K562 (cell line): ENCODE results near the gene MYO1E. TPM values are rescaled to one million over a fixed set of nuclear protein-coding genes. Genes with fewer than 3 reads are reported as not detected.

Experiments
- MCM2 ChIP-seq: fragments of 450-650 bp; IDR thresholded peaks from 2 replicates; pipeline ENCODE4 v1.6.1; 2017; ENCODE audit warnings: low read depth, mild to moderate bottlenecking
- MED1 ChIP-seq: sonication (generic); formaldehyde crosslinking; IDR thresholded peaks from 2 replicates; pipeline ENCODE4 v1.8.1; 2023; ENCODE audit warnings: missing genetic modification reagents, borderline replicate concordance
- NFRKB ChIP-seq: fragments of 450-650 bp; IDR thresholded peaks from 2 replicates; pipeline ENCODE4 v1.6.1; 2016; ENCODE audit warnings: low read depth
- PHF21A ChIP-seq: fragments of 450-650 bp; IDR thresholded peaks from 2 replicates; pipeline ENCODE4 v1.6.1; 2017; ENCODE audit warnings: low read depth, borderline replicate concordance
- SAFB ChIP-seq: fragments of 200-400 bp; formaldehyde crosslinking; IDR thresholded peaks from 2 replicates; pipeline ENCODE4 v1.6.1; 2017; ENCODE audit warnings: low read depth, low read length, borderline replicate concordance
- TEAD4 ChIP-seq, 2 experiments: sonication (generic) in 1 of 2; formaldehyde crosslinking in 1 of 2; IDR thresholded peaks; 2 replicates each; pipeline versions ENCODE4 v1.6.1 to v1.8.0; 2012 to 2022; ENCODE audit warnings: borderline replicate concordance in 1 of 2, inconsistent platforms in 1 of 2, low read length in 1 of 2, mild to moderate bottlenecking in 1 of 2, missing genetic modification reagents in 1 of 2
- ZNF584 ChIP-seq: fragments of 200-800 bp; sonication (Bioruptor generic); IDR thresholded peaks from 2 replicates; pipeline ENCODE4 v1.6.1; 2016; ENCODE audit warnings: low read depth, mild to moderate bottlenecking, missing genetic modification characterization, missing compliant biosample characterization
- polyA plus RNA-seq, 8 experiments: library from polyadenylated mRNA; depleted of rRNA in 4 of 8; stranded (reverse) in 5 of 8; unstranded in 3 of 8; fragments of >200 nt; fragmentation: Nextera tagmentation in 2 of 8; fragmentation: Illumina TruSeq in 1 of 8; extraction: Ambion mirVana in 2 of 8; extraction: Trizol in 1 of 8; gene quantifications; 2 replicates each; pipeline versions ENCODE4 v1.2.1 to v1.2.3, GENCODE V29; 2011 to 2014; ENCODE audit warnings: inconsistent platforms in 1 of 8, missing spikeins in 1 of 8
- total RNA-seq, 7 experiments: library from RNA; depleted of rRNA in 6 of 7; stranded (reverse); fragments of >200 nt in 6 of 7; fragmentation: Illumina TruSeq in 2 of 7; extraction: Trizol in 2 of 7; gene quantifications; 2 replicates each; pipeline versions ENCODE4 v1.2.1 to v1.2.3, GENCODE V29; 2011 to 2021; ENCODE audit warnings: low replicate concordance in 1 of 7
- TF ChIP-seq, protein P1 (sequence below): sonication (generic); formaldehyde crosslinking; IDR thresholded peaks from 2 replicates; pipeline ENCODE4 v1.8.0; 2023; ENCODE audit warnings: missing genetic modification reagents, mild to moderate bottlenecking, borderline replicate concordance
- TF ChIP-seq, protein P2 (sequence below): fragments of 450-650 bp; formaldehyde crosslinking; IDR thresholded peaks from 2 replicates; pipeline ENCODE4 v1.4.0; 2020; ENCODE audit warnings: mild to moderate bottlenecking, moderate library complexity

MYO1E gene
- total and polyA plus RNA-seq, 9 of the 15 experiments (the other 6 are each of a cell fraction or from before 2014, with no cell fraction given), result under 0.01 to 0.44 (median 0.01) TPM; not detected in 6

DNA sequence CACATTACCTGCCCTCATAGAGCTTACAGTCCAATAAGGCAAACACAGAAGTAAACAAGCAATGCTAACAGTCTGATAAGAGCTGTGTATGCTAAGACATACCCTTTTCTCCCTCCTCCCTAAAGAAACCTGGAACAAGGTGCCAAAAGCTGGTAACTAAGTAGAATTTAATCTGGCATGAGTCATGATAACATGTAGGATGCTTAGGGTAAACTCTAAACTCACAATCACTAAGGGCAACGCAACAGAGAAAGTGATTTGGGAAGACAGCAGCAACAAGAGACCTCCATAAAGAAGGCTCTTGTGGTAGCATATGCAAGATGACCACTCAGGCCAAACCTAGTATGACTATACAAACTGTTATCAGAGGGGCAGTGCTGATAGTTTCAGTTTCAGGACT, 55.5 kb downstream of the MYO1E start (continued):
- TF ChIP-seq, protein P1, sequence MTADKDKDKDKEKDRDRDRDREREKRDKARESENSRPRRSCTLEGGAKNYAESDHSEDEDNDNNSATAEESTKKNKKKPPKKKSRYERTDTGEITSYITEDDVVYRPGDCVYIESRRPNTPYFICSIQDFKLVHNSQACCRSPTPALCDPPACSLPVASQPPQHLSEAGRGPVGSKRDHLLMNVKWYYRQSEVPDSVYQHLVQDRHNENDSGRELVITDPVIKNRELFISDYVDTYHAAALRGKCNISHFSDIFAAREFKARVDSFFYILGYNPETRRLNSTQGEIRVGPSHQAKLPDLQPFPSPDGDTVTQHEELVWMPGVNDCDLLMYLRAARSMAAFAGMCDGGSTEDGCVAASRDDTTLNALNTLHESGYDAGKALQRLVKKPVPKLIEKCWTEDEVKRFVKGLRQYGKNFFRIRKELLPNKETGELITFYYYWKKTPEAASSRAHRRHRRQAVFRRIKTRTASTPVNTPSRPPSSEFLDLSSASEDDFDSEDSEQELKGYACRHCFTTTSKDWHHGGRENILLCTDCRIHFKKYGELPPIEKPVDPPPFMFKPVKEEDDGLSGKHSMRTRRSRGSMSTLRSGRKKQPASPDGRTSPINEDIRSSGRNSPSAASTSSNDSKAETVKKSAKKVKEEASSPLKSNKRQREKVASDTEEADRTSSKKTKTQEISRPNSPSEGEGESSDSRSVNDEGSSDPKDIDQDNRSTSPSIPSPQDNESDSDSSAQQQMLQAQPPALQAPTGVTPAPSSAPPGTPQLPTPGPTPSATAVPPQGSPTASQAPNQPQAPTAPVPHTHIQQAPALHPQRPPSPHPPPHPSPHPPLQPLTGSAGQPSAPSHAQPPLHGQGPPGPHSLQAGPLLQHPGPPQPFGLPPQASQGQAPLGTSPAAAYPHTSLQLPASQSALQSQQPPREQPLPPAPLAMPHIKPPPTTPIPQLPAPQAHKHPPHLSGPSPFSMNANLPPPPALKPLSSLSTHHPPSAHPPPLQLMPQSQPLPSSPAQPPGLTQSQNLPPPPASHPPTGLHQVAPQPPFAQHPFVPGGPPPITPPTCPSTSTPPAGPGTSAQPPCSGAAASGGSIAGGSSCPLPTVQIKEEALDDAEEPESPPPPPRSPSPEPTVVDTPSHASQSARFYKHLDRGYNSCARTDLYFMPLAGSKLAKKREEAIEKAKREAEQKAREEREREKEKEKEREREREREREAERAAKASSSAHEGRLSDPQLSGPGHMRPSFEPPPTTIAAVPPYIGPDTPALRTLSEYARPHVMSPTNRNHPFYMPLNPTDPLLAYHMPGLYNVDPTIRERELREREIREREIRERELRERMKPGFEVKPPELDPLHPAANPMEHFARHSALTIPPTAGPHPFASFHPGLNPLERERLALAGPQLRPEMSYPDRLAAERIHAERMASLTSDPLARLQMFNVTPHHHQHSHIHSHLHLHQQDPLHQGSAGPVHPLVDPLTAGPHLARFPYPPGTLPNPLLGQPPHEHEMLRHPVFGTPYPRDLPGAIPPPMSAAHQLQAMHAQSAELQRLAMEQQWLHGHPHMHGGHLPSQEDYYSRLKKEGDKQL, result no peak
- no peak for TF ChIP-seq PHF21A
- TF ChIP-seq TEAD4 (IDR thresholded peaks at IDR 0.05; ENCODE audit: low read length), result no peak
- TF ChIP-seq TEAD4 (CRISPR knock-in tag; IDR thresholded peaks at IDR 0.05; ENCODE audit: borderline replicate concordance), result no peak
- no peak for TF ChIP-seq ZNF584 (CRISPR knock-in tag)
- TF ChIP-seq MCM2, result no peak
- TF ChIP-seq, protein P2, sequence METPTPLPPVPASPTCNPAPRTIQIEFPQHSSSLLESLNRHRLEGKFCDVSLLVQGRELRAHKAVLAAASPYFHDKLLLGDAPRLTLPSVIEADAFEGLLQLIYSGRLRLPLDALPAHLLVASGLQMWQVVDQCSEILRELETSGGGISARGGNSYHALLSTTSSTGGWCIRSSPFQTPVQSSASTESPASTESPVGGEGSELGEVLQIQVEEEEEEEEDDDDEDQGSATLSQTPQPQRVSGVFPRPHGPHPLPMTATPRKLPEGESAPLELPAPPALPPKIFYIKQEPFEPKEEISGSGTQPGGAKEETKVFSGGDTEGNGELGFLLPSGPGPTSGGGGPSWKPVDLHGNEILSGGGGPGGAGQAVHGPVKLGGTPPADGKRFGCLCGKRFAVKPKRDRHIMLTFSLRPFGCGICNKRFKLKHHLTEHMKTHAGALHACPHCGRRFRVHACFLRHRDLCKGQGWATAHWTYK (CRISPR knock-in tag), result no peak
- no peak for TF ChIP-seq SAFB
- TF ChIP-seq NFRKB, result no peak
- TF ChIP-seq MED1 (CRISPR knock-in tag), result no peak
